A673 (cell line): Measurements from ENCODE around the gene G3BP1. TPM values are rescaled to one million over a fixed set of nuclear protein-coding genes. Genes with fewer than 3 reads are reported as not detected.

ENCODE experiments used
- BruUV-seq: library from RNA; stranded (reverse); fragments of 400-500 nt; replicated peaks from 2 replicates; lab custom pipeline; 2021; lab: Mats Ljungman, UMichigan
- CTCF ChIA-PET: fragments of 300-600 bp; sonication (Branson Sonifier 250); formaldehyde crosslinking; loops from one replicate; lab custom pipeline; 2022; ENCODE audit warnings: antibody characterized with exemption; lab: Charles Lee
- POLR2A ChIA-PET: fragments of 300-600 bp; sonication (Branson Sonifier 250); formaldehyde crosslinking; loops from one replicate; lab custom pipeline; 2022; ENCODE audit warnings: antibody characterized with exemption; ENCODE audit not compliant: low non-redundant PET; lab: Charles Lee
- DNase-seq: peaks from one replicate; pipeline ENCODE4 v3.0.0-alpha.2; 2015; ENCODE audit warnings: low spot score
- H3K27ac ChIP-seq: fragments of 200-600 bp; sonication (generic); 2 replicates; pipeline ENCODE4 v1.5.1; 2016; ENCODE audit warnings: mixed run types, low read depth, mild to moderate bottlenecking, mixed read lengths, antibody characterized with exemption, low read length; ENCODE audit not compliant: poor library complexity, severe bottlenecking
- H3K27me3 ChIP-seq: fragments of 200-600 bp; sonication (generic); replicated peaks from 2 replicates; pipeline ENCODE4 v1.6.1; 2017; ENCODE audit warnings: mixed run types, low read depth, mild to moderate bottlenecking, mixed read lengths, antibody characterized with exemption, low read length; ENCODE audit not compliant: insufficient read depth, poor library complexity
- H3K36me3 ChIP-seq: fragments of 200-600 bp; sonication (generic); 2 replicates; pipeline ENCODE4 v1.6.1; 2016; ENCODE audit warnings: mixed run types, mild to moderate bottlenecking, mixed read lengths, antibody characterized with exemption, low read length; ENCODE audit not compliant: insufficient read depth, poor library complexity, severe bottlenecking
- H3K4me1 ChIP-seq: fragments of 200-600 bp; sonication (generic); 2 replicates; pipeline ENCODE4 v1.6.1; 2017; ENCODE audit warnings: mixed run types, mild to moderate bottlenecking, mixed read lengths, antibody characterized with exemption, low read length; ENCODE audit not compliant: insufficient read depth, poor library complexity, severe bottlenecking
- H3K4me3 ChIP-seq: fragments of 200-600 bp; sonication (generic); 2 replicates; pipeline ENCODE4 v1.5.1; 2016; ENCODE audit warnings: low read depth, mixed run types, mild to moderate bottlenecking, mixed read lengths, low read length; ENCODE audit not compliant: poor library complexity, severe bottlenecking
- H3K9me3 ChIP-seq: fragments of 200-600 bp; sonication (generic); 2 replicates; pipeline ENCODE4 v1.6.1; 2016; ENCODE audit warnings: mixed run types, low read depth, mild to moderate bottlenecking, mixed read lengths, antibody characterized with exemption, low read length; ENCODE audit not compliant: poor library complexity, severe bottlenecking
- EZH2 ChIP-seq: fragments of 200-600 bp; sonication (generic); IDR thresholded peaks from 2 replicates; pipeline ENCODE4 v1.6.1; 2017; ENCODE audit warnings: borderline replicate concordance, low read depth, mild to moderate bottlenecking, mixed read lengths, antibody characterized with exemption, low read length; ENCODE audit not compliant: poor library complexity, severe bottlenecking
- intact Hi-C: fragments of 100-400 bp; cut with micrococcal nuclease; formaldehyde crosslinking; loops from one replicate; pipeline ENCODE4 v1.10.0; 2022; ENCODE audit not compliant: unreplicated experiment
- total RNA-seq: library from RNA; stranded (reverse); gene quantifications from 2 replicates; pipeline ENCODE4 v1.2.3, GENCODE V29; 2021
- TF ChIP-seq, protein P1 (sequence below): fragments of 300-800, 200-600 bp; sonication (generic); conservative IDR thresholded peaks from 2 replicates; pipeline ENCODE4 v1.5.1; 2017; ENCODE audit warnings: low read depth, mild to moderate bottlenecking, antibody characterized with exemption, low read length, moderate library complexity, mixed read lengths

Gene G3BP1
- total RNA-seq, 1 experiment from 2014 or later, result 317 TPM

DNA sequence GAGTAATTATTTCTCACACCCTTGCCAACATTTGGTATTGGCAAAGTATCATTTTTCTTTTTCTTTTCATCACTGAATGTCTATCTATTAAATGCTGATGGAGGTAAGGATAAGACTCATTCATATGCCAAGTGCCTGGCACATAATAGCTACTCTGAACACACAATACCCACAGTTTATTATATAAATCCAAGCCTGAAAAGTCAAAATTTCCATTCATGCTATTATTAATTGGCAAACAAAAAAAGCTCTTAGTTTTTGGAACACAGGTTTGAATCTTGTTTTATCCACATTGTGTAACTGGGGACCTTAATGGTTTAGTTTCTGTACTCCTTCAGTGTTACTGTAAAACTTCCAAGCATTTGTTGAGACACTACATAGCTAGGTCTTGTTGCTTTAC is 7.0 kb upstream of the G3BP1 start:
- ChIA-PET CTCF (no interaction called here), POLR2A (interaction anchor here (0.5 kb wide), 1 partner anchor 85 kb away, joined by 14 read pairs; no protein-coding TSS in a partner anchor)
- BruUV-seq, result no TSS peak
- Histone ChIP-seq H3K9me3 (no peaks in the 10 kb centered on the region), H3K36me3 (no peaks in the 10 kb centered on the region), H3K4me3 (no peak overlapping the region), H3K27ac (no peak overlapping the region), H3K4me1 (no peaks in the 10 kb centered on the region), H3K27me3 (no peaks in the 10 kb centered on the region)
- TF ChIP-seq EZH2, result no peak
- TF ChIP-seq, protein P1, sequence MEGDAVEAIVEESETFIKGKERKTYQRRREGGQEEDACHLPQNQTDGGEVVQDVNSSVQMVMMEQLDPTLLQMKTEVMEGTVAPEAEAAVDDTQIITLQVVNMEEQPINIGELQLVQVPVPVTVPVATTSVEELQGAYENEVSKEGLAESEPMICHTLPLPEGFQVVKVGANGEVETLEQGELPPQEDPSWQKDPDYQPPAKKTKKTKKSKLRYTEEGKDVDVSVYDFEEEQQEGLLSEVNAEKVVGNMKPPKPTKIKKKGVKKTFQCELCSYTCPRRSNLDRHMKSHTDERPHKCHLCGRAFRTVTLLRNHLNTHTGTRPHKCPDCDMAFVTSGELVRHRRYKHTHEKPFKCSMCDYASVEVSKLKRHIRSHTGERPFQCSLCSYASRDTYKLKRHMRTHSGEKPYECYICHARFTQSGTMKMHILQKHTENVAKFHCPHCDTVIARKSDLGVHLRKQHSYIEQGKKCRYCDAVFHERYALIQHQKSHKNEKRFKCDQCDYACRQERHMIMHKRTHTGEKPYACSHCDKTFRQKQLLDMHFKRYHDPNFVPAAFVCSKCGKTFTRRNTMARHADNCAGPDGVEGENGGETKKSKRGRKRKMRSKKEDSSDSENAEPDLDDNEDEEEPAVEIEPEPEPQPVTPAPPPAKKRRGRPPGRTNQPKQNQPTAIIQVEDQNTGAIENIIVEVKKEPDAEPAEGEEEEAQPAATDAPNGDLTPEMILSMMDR, result no peak
- intact Hi-C loops, result no loop called here
- no peak for DNase-seq

DNA sequence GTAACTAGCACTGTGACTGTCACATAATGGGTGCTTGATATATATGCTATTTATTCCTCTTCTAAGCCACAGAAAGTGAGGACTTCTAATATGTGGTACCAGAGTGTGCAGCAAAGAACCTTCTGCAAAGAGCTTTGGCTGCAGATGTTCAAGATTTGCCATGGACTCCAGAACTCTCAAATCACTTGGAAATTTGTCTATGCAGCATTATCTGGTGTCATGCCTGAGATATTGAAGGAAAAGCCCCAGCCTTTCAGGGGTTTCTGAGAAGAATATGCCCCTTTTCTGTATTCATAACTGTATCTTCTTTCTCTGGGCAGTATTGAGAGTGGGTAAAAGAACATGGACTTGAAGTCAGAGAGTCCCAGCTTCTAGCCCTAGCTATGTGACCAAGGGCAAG is 4.8 kb upstream of the G3BP1 start:
- CTCF ChIA-PET, result no interaction called here
- TF ChIP-seq EZH2, result no peak
- TF ChIP-seq, protein P1, result no peak
- Histone ChIP-seq H3K9me3 (no peaks in the 10 kb centered on the region), H3K4me3 (no peak overlapping the region), H3K4me1 (peaks cover 12% of the 10 kb centered on the region), H3K27ac (no peak overlapping the region), H3K36me3 (no peaks in the 10 kb centered on the region), H3K27me3 (no peaks in the 10 kb centered on the region)
- intact Hi-C loops, result no loop called here
- POLR2A ChIA-PET, result no interaction called here
- no TSS peak for BruUV-seq
- DNase-seq, result no peak

DNA sequence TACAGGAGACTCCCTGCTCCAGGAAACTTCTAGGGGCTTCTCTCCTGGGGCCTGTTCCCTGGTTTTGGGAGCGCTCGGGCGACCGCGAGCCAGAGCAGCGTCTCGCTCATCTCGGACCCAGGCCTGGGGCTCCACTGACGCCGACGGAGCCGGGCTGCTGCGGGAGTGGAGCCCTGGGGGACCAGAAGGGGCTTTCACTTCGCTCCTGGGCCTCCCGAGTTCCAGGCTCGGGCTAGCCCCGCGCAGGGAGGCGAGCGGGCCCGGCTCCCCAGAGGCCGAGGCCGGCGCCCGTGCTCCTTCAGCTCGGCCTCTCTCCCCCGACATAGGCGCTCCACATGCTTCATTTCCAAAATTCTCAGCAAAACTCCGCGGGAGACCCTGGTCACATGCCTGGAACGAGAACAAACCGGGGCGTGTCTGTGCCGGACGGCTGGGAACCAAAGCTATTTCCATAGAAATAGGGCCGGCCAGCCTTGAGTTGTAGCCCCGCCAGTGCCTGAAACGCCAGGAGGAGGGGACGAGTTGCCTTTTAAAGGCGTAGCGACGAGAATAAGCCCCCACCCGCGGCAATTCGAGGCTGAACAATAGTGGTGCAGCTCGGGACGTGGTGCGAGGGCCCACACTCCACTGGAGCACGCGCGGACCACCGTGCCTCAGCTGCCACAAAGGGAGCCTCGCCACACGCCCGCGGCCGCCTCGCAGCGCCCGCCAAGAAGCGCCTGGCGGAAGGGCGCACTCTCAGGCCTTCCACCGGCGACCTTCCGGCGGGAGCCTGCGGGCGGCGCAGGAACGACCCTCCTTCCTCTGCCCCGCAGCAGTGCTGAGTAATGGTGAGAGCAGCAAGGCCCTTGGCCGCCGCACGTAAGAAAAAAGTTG is 1.1 kb upstream of the G3BP1 start:
- ChIA-PET POLR2A (interaction anchor here (0.6 kb wide), 1 partner anchor 110 kb away, joined by 4 read pairs; no protein-coding TSS in a partner anchor), CTCF (interaction anchor here (0.6 to 1.3 kb wide), 3 partner anchors 125 to 372 kb away, joined by 3 to 6 read pairs (median 4); partner anchors contain the start of gene SLC36A1)
- no peak for TF ChIP-seq EZH2
- TF ChIP-seq, protein P1, result no peak
- Histone ChIP-seq H3K36me3 (no peaks in the 10 kb centered on the region), H3K4me1 (peaks cover 30% of the 10 kb centered on the region), H3K9me3 (no peaks in the 10 kb centered on the region), H3K4me3 (peak overlapping the region; percentile 82), H3K27ac (peak overlapping the region; percentile 96), H3K27me3 (no peaks in the 10 kb centered on the region)
- intact Hi-C loops, result no loop called here
- peak; percentile 72 for DNase-seq
- TSS peak; percentile 82 for BruUV-seq
